Activated CD4-positive, CD25-positive, alpha-beta regulatory T cell treated with anti-CD3 and anti-CD28 coated beads, Interleukin-2, amount 50 U/mL, for 24 hours (primary cell): ENCODE data around the gene CCNY.
"Not testable (repeated sequence)": the region's sequence is repeated elsewhere in the genome, so short reads cannot be mapped to it uniquely, and the experiment has no call there.

Source experiments
- ATAC-seq, 2 donors: fragments of 150-1000 bp; cut with Tn5 transposase; one replicate each; pipeline ENCODE4 v1.10.0; 2021; ENCODE audit warnings: mild to moderate bottlenecking in 1 of 2, moderate library complexity in 1 of 2

CCNY gene

DNA sequence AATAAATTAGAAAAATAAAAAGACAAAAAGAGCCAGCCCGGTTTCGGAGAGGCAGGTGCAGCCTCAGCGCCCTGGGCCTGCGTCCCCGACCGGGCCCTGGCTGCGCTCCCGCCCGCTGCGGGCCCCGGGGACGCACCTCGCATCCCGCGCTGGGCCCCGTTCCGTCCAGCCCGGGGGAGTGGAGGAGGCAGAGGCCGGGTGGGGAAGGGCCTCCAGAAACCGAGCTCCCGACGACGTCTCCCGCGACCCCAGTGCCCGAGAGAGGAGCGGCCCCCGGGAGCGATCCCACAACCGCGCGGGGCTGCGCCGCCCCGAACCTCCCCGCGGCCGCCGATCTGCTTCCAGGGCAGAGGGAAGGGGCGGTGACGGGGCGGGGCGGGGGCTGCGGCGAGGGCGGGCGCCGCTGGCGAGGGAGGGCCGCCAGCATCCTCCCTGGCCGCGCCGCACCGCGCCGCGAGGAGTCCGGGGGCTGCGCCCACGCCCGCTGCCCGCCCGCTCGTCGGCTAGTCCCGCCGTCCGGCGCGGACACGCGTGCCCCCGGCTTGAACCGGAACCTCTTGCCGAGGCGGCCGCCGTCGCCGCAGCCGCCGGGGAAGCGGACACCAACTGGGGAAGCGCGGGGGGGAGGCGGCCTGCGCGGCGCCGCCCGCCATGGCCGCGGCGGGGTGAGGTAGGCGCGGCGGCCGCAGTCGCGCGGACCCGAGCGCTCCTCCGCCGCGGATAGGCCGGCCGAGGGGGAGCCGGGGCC lies at the start of gene CCNY:
CCNY (plus strand) TSS at position 426 of the 748 bp plus-strand sequence. CDS start 545 bp downstream, outside the sequence.
- peak; percentile 70 to 74 for ATAC-seq

- ATAC-seq = no peak
Observed at GRCh38 chr10:35289198-35289597, 47.1 kb upstream of the CCNY start.

GRCh38 chr10:35294506-35294905 lies 41.8 kb upstream of the CCNY start:
- ATAC-seq = no peak

- ATAC-seq = no peak
Observed at GRCh38 chr10:35299016-35299415, 37.3 kb upstream of the CCNY start.

- peak; percentile 28 to 41 for ATAC-seq
Observed at GRCh38 chr10:35300063-35300699, 36.1 kb upstream of the CCNY start.

- ATAC-seq = no peak
Observed at GRCh38 chr10:35304649-35305048, 31.7 kb upstream of the CCNY start.

DNA sequence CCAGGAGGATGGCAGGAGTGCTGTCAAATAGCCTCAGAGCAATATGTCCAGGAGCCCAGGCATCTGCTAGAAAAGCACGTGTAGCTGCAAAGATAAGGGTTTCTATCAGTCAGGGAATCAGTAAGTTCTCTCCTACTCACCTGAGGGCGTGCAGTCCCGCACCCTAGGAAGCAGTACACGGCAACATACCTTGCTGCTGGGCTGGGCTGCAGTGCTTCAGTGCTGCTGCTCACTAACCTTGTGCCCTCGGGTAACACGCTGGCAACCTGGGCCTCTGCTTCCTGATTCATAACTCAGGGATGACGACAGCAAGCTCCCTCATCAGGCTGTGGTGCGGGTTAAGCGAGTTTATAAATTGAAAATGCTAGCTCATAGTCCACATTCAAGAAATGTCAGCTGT lies 29.5 kb upstream of the CCNY start:
- no peak for ATAC-seq

DNA sequence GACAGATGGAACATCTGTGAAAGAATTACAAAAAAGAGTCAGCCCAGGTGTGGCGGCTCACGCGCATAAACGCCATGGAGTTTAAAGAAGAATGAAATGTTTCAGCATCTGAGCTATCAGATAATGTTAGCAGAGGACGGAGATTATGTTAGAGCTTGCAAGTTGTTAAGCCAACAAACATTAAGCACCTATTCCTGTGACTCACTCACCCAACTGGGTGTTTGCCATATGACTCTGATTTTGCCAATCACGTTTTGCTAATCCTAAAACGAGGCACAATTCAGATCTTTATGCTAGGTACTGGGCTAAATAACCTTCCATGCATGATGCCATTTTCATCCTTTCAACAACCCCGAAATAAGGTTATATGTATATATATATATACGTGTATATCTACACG lies 29.0 kb upstream of the CCNY start:
- ATAC-seq = no peak

- no peak for ATAC-seq
Observed at GRCh38 chr10:35308809-35309208, 27.5 kb upstream of the CCNY start.

DNA sequence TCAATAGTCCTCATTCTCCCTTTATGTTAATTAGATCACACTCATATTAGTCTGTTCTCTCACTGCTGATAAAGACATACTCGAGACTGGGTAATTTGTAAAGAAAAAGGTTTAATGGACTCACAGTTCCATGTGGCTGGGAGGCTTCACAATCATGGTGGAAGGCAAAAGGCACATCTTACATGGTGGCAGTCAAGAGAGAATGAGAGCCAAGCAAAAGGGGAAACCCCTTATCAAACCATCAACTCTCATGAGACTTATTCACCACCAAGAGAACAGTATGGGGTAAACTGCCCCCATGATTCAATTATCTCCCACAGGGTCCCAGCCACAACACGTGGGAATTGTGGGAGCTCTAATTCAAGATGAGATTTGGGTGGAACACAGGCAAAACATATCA lies 22.2 kb upstream of the CCNY start:
- not testable (repeated sequence) for ATAC-seq

GRCh38 chr10:35315235-35315634 lies 21.1 kb upstream of the CCNY start:
- ATAC-seq = not testable (repeated sequence)

GRCh38 chr10:35316218-35316967 lies 19.9 kb upstream of the CCNY start:
- ATAC-seq = no peak

DNA sequence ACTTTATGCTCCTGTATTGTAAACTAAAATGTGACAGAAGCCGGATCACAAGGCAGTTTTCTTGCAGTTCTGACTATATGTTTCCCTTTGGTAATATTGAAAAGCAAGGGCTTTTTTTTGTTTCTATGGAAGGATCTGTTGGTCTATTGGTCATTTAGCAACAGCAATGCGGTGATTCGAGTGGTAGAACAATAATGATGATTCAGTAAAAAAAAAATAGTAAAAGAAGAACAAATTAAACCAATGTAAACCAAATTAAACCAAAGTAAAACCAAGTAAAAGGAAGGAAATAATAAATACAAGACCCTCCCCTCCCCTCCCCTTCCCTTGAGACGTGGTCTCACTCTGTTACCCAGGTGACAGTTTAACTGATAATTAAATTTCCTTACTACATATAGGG lies 17.8 kb upstream of the CCNY start:
- no peak for ATAC-seq

GRCh38 chr10:35320341-35320740 lies 16.0 kb upstream of the CCNY start:
- no peak for ATAC-seq

DNA sequence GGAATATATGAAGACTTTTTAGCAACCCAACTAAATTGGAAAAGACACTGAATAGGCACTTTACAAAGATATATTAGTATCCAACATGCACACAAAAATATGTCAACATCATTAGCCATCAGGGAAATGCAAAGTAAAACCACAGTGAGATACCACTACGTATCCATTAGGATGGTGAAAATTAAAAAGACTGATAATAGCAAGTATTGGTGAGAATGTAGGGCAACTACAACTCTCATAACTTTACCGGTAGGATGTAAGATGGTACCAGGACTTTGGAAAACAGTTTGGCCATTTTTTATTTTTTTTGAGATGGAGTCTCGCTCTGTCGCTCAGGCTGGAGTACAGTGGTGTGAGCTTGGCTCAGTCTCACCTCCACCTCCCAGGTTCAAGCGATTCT lies 13.7 kb upstream of the CCNY start:
- ATAC-seq = no peak

DNA sequence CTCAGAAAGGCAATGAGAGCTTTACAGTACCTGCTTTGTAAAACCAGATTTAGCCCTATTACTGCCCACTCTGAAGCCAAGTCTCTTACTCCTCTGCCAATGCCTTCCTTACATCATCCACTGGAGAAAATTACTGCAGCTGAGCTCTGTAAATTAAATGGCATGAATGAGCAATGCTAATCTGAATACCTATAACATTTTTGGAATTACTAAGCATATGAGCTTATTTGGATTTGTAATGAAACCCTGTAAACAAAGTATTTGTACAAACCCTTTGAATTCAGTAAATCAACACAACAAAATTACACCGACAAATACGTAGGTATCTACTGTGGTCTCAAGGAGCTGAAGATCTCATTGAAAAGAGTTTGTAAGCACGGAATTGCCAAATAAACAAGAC lies 12.1 kb upstream of the CCNY start:
- ATAC-seq = no peak

- no peak for ATAC-seq
Observed at GRCh38 chr10:35326466-35327235, 9.7 kb upstream of the CCNY start.

- no peak for ATAC-seq
Observed at GRCh38 chr10:35327790-35328403, 8.4 kb upstream of the CCNY start.

- ATAC-seq = peak; percentile 72 to 79
Observed at GRCh38 chr10:35328404-35329037, 7.8 kb upstream of the CCNY start.

DNA sequence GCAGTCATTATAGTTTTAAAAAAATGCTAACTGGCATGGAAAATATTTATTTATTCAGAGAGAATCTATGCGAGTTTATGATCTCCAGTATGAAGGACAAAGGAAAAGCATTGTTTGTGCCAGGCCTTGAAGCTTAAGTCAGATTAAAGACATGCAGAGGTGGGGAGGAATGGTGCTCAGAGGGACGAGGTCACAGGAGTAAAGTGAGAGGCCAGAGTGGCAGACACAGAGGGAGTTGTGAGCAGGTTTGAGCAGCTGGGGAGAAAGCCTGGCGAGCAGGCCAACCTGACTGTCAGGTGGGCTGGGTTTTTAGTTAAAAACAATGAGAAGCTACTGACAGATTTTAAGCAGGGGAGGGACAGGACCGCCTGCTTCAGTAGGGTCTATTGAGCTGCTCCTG lies 6.8 kb upstream of the CCNY start:
- no peak for ATAC-seq

DNA sequence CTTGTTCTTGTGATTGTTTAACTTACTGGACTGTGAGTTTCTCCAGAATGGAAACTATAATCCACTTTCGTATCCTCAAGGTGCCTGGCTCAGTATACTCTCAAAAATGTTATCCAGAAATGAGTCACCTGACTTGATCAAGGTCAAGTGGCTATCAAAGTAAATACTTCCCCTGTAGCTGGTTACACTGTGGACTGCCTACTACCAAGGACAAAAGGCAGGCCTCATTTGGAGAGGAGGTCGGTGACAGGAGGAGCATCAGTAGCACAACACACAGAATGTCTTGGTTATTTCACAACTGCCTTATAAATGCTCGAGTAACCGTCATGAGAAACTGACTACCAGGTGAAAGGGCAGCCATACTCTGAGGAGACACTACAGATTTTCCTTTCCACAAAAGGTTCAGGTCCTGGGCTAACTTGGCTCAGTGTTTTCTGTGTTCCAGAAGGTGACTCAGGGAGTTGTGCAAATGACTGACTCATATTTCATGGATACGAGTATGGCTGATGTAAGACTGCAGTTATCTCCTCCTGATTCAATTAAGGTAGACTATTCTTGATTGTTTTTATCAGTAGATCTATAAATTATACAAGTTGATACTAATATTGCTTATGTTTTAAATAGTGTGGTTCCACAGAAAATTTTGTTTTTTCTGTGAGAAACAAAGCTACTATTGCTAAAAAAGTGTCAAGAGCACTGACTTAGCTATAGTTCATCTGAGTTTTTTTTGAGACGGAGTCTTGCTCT lies 4.2 kb upstream of the CCNY start:
- ATAC-seq = no peak
